HG02763 (cell line): ENCODE data around the gene LGALS9C.
"Not testable (repeated sequence)": the region's sequence is repeated elsewhere in the genome, so short reads cannot be mapped to it uniquely, and the experiment has no call there.

Experiments
- ATAC-seq: cut with Tn5 transposase; IDR thresholded peaks from one replicate; pipeline ENCODE4 v1.9.1; 2021; ENCODE audit warnings: mild to moderate bottlenecking, moderate library complexity; ENCODE audit not compliant: unreplicated experiment

LGALS9C gene

GRCh38 chr17:18528435-18528834 lies 51.8 kb downstream of the LGALS9C start:
- not testable (repeated sequence) for ATAC-seq

DNA sequence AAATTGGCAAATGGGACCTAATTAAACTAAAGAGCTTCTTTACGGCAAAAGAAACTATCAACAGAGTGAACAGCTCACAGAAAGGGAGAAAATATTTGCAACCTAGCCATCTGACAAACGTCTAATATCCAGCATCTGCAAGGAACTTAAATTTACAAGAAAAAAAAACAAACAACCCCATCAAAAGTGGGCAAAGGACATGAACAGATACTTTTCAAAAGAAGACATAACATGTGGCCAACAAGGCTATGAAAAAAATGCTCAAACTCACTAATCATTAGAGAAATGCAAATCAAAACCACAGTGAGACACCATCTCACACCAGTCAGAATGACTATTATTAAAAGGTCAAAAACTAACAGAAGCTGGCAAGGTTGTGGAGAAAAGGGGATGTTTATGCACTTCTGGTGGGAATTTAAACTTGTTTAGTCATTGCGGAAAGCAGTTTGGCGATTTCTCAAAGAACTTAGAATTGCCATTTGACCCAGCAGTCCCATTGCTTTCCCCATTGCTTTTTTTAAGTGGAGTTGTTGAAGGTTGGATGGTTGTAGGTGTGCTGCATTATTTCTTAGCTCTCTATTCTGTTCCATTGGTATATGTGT lies 52.4 kb downstream of the LGALS9C start:
- ATAC-seq, result not testable (repeated sequence)

- ATAC-seq, result not testable (repeated sequence)
Measured at GRCh38 chr17:18530405-18530804, 53.8 kb downstream of the LGALS9C start.

DNA sequence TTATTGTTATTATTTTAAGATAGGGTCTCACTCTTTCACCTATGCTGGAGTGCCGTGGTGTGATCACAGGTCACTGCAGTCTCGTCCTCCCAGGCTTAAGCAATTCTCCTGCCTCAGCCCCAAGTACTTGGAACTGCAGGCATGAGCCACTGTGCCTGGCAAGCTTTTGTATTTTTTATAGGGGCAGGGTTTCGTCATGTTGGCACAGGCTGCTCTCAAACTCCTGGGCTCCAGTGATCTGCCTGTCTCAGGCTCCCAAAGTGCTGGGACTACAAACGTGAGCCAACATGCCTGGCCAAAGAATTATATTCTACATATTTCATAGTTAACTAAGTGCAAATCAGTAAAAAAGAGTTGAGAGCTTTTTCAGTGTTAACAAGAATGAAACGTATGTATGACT lies 65.6 kb downstream of the LGALS9C start:
- not testable (repeated sequence) for ATAC-seq

DNA sequence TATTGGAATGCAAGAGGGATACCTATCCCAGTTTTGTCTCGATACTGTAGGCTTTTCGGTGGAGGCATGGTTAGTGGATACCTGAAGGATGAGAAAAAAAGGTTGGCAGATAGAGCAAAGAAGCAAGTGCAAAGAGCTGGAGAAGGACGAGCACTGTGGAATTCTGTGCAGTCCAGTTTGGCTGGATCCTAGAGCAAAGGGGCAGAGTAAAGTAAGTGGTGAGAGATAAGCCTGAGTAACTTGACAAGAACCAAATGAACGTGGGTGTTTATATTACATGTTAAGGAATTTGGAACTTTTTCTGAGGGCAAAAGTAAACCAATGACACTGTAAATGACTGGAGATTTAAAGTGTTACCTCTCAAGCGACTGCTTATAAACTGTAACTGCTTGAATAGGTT lies 66.3 kb downstream of the LGALS9C start:
- not testable (repeated sequence) for ATAC-seq
